Skeletal muscle cell (primary cell): ENCODE measurements around the gene LBX1.

Experiments
- DNase-seq: peaks from one replicate; pipeline ENCODE4 v3.0.0-alpha.2; 2010; ENCODE audit warnings: low read depth
- H3K4me3 ChIP-seq: 2 replicates; pipeline ENCODE4 v1.5.1; 2011; ENCODE audit warnings: low read depth, mild to moderate bottlenecking, control low read depth, low read length, moderate library complexity

Gene LBX1

DNA sequence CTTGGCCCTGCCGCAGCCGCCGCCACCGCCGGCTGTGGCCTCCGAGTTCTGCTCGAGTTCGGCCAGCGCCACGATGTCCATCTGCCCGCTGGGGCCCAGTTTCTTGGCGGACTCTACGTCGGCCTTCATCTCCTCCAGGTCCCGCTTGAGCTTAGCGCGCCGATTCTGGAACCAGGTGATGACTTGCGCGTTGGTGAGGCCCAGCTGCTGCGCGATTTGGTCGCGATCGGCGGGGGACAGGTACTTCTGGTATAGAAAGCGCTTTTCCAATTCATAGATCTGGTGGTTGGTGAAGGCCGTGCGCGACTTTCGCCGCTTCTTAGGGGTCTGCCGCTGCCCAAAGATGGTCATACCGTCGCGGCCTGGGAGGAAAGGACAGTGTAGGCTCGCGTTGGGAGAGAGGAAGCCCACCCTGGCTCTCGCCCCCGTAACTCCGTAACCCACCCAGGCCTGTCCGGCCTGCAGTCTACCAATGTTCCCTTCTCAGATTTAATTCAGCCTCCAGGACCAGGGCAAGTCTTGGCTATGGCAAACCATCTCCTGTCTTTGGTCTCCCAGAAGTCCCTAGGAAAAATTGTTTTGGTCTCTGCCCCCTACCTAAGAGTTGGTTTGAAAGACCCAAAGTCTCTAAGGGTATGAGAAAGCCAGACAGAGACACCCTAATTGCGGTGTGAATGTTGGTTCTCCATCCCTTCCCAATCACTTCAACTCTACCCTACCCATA is 1.7 kb downstream of the LBX1 start:
- no peak for DNase-seq
- no peak overlapping the region for H3K4me3 ChIP-seq

DNA sequence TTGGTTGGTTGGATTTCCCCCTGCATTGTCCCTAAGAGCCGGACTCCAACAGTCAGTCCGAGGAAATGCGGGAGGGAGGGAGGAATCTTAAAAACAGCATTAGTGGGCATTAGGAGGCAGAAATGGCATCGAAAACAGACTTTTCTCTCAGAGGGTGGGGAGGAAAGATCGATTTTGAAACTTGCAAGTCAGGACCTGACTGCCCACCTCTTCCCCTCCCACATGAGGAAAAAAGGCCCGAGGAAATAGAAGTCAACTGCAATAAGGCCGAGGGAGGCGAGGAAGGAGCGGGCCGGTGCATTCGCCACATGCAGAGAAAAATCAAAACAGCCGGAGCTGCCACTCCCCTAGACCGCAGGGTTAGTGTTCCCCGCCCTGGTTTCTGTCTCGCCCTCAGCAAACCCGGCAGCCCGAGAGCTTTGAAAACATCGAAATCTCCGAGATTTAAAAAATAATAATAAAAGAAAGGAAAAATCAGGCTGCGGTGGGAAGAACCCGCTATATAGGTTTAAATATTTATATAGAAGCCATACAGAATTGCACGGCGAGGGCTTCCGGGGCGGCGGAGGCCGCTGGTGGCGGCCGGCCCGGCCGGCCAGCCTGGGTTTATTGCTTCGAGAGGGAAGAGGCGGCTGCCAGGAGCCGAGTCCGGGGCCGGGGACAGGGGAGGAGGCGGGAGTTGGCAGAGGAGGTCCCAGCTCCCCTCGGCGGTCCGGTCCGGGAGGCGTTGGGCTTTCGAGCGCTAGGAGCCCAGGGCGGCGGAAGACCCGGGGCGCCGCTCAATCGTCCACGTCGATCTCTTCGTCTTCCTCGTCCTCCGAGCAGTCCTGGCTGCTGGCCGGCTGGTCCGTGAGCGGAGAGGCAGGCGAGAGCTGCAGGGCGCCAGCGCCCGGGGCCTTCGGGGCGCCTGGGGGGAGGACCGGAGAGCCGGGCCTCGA is 2.5 kb downstream of the LBX1 start:
- no peak for DNase-seq
- no peak overlapping the region for H3K4me3 ChIP-seq

DNA sequence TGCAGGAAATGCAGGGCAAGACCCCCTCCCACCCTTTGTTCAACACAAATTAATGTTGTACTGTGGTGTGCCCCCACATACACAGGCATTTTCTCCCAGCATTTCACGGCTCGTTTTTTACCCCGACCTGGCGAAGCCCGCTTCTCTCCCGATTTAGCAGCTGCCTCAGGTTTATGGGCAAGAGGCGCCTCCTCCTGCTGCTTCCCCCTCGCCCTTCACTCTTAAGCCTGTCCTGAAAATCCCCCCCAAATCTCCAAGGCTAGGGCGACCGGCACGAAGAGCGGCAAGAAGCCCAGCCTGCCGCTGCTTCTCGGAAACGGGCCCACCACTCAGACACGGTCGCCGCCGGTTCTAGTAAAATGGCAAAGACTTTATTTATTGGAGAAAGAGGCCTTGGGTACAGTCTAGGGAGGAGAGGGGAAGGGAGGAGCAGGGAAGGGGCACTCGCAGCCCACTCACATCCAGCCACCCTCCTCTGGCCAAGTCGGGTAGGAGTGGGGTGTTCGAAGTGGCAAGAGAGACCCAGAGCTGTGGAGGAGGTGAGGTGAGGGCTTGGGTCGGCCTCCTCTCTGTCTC is 3.3 kb downstream of the LBX1 start:
- no peak overlapping the region for H3K4me3 ChIP-seq

DNA sequence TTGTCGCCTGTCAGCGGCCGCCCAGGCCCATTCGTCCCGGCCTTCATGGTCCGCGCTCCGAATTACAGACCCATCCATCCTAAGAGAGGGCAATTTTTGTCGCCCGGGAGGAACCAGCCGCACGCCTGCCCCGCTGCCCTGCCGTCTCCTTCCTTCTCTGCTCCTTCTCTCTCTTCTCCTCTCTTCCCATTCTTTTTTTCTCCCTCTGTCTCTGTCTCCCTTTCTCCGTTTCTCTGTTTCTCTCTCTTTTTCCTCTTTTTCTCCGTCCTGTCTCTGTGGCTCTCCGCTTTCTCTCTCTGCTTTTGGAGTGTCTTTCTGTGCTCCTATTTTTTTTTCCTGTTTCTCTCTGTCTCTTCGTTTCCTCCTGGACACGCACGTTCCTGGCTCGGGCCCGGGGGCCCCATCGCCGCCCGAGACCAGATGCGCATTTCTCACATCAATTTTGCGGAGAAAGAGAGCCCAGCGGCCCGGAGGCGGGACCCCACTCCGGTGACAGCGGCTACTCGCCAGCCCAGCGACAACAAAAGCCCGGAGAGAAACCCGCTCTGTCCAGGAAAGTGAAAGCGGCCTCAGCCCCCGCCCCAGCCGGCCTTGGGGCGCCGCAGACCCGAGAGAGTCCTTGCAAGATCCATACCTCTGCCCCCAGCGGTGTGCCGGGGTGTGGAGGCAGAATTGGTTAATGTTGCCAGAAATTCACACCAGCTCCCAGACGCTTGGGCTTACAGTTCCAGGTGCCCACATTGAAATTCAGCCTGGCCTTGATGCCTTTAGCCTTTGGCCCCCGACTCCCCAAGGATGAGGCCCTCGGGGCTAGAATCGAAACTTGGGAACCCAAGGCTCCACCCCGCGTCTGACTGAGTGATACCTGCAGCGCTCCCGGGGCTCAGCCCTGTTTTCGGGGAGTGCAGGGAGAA is 4.1 kb downstream of the LBX1 start:
- DNase-seq = no peak
- H3K4me3 ChIP-seq = peak overlapping the region; percentile 11

More for the DNA sequence above, 3.3 kb downstream of the LBX1 start:
- DNase-seq = no peak

DNA sequence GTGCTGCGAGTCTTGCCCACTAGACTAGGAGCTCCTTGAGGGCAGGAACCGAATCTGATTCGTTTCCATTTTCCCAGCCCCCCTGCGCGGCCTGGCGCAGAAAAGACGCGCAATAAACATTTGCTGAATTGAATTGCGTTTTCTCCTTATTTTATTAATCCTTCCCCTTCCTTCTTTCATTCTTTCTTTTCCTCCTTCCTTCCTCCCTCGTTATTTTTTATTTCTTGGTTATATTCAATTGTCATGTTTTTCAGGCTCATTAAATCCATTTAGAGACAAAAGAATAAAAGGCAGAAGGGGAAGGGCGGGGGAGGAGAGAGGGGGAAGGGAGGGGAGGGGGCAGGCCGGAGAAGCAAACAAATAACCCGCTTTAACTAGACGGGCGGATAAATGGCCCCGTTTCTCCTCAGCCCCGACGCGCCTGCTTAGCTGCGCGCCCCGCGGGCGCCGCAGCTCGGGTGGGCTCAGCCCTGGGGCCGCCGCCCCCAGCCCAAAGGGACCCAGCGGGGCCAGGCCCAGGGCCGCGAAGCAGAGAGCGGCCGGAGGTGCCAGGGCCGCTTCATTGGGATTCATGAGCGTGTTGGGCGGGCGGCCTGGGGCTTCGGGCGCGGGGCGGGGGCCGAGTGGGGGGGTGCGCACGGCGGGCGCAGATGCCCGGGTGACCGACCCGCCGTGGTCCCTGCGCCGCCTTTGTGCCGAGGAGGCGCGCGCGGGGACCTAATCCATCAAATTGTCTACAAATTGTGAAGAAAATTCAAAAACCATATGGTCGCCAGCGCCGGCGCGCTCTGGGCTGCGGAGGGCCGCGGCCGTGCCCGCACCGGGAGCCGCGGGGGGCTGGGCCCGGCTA is 5.0 kb downstream of the LBX1 start:
- DNase-seq = no peak
- no peak overlapping the region for H3K4me3 ChIP-seq

DNA sequence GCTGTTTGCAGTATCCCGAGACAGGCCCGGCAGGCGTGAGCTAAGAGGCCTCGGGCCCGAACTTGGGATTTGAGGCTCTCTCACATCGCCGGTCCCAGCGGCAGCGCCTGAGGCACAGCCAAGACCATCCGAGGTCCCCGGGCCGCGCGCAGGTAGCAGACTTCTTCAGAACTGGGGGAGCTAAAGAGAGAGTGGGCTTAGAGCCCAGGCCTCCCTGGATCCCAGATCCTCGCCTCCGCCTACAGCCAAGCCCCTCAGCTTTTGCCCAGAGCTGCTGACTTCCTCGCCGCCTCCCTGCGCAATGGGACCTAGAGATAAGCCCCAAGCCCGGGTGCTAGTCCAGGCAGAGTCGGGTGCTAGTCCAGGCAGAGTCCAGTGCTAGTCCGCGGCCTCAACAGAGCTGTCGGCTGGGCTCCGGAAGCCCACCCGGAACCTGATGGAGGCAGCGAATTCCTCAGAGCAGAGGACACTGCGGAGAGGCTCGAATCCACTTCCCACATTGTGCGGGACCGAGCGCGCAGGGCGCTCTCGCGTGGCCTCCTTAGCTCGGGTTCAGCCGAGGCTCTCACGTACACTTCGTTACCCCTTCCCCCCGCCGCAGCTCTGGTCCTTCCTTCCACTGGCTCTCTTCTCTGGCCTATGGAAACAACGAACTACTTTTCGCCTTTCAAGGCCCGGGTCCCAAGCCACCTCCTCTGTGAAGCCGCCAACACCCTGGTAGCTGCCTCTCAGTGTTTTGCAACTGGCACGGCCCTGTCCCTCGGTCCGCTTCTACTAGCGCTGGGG is 5.8 kb downstream of the LBX1 start:
- no peak overlapping the region for H3K4me3 ChIP-seq
- no peak for DNase-seq

DNA sequence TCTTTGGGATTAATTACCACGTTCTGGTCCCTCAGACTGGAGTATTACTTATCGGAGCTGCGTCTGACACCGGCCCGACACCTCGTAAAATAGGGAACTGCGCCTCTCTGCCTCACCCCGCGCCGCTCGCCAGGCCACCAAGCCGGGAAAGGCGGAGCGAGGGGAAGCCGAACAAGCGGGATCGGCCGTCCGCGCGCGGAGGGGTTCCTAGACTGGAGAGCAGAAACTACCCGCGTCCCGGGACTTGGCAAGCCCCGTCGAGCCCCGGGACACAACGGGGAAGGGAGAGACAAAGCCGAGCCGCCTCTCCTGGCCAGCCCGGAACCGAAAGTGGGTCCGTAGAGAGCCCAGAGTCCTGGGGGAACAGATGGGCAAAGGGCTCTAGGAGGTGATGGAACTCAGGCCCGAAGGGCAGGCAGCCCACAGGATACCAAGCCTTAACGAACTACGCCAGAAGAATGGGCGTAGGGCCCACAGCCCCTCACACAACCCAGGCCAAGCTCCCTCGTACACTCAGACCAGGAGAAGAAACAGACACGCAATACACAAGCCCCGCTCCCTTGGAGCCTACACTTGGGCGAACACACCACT is 6.5 kb downstream of the LBX1 start:
- H3K4me3 ChIP-seq = no peak overlapping the region
- DNase-seq = no peak

DNA sequence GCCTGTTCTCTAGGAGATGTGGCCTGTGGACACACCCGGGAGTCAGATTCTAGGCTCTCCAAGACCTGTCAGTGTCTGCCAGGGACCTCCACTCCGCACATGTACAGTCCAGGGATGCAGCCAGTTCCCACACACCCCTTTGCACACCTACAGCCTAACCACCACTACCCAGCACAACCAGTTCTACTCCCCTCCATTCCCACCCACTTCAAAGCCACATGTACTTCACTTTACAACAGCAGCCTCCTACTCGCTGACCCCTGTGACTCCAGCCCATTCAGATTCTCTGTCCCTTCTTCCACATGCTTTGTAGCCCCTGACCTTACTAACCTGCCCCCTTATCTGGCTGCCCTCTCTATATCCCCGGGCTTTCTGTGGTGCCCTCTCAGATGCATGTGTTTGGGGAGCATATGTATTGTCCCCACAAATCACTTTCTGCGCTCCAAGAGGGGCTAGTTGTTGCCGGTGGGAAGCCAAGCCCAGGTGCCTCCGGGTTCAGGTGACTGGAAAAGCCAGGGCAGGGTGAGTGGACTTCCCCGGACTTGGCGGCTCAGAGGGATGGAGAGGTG is 7.2 kb downstream of the LBX1 start:
- DNase-seq = no peak

DNA sequence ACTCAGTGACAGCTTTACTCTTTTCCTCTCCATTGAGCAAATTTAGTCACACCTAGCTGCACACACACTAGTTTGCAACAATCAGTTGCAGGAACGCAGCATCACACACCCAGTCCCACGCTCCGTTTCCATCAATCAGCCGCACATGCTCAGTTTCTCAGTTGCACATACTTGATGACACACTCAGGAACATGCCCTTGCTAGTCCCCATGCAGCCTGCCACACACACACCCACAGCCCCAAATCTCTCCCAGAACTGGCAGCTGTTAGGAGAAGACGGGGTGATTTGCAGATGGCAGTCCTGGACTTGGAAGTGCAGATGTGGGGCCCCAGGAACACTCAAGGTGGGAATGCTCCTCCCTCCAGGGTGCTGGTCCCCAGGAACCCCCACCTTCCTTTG is 7.7 kb downstream of the LBX1 start:
- H3K4me3 ChIP-seq = no peak overlapping the region
- no peak for DNase-seq

More for the DNA sequence above, 7.2 kb downstream of the LBX1 start:
- H3K4me3 ChIP-seq = no peak overlapping the region

DNA sequence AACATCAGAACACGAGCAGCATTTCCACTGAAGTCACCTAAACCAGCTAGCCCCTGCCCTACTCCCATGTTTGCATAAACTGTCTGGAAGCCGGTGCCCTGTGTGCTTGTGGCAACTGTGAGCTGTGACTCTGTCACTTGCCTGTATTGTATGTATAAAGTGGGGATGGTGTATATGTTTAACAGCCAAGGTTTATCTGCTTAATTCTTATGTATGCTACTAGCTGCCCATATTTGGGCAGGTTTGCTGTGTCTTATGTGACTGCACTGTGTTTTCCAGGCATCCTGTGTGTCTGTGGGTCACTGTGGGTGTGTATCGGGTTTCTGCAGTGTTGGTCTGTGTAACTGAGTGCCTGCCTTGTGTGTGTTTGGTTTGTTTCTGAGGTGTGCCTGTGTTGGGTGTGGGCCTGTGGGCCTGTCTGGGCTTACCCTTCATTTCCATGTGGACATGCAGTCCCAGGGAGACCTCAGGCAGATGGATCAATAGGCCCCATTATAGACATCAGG is 9.3 kb downstream of the LBX1 start:
- H3K4me3 ChIP-seq = no peak overlapping the region
- DNase-seq = no peak

DNA sequence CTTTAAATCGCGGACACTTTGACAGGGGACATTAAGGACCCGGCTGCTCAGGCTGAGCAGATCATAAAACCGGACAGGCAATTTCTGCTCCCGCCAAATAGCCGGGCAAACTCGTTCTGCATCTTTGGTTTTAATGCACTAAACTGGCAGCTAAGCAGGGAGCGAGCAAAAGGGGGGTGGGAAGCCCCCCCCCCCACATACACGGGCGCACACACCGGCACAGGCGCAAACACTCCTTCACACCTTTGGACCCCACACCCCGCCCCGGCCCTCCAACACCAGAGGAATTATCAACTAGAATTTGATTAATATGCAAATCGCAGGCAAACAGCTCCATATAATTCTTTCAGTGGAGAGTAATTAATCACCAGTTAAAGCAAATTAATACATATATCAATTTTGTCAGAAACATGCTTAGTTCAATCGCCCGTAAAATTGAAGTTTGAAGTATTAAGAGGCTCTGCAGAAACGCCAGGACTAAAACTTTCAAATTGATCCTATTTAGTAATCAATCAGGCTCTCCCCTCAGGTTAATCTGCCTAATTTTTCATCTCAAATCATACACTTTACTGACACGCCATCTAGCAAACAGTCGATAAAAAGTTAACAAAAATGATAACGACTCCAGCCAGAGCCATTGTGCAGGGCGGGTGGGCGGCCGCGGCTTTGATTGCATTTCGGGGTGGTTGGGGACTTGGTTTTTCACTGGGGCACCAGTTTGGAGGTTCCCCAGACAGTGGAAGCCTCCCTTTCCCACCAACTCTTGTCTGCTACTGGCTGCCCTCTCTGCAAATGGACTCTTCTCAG is 9.9 kb downstream of the LBX1 start:
- H3K4me3 ChIP-seq = no peak overlapping the region
- DNase-seq = no peak

DNA sequence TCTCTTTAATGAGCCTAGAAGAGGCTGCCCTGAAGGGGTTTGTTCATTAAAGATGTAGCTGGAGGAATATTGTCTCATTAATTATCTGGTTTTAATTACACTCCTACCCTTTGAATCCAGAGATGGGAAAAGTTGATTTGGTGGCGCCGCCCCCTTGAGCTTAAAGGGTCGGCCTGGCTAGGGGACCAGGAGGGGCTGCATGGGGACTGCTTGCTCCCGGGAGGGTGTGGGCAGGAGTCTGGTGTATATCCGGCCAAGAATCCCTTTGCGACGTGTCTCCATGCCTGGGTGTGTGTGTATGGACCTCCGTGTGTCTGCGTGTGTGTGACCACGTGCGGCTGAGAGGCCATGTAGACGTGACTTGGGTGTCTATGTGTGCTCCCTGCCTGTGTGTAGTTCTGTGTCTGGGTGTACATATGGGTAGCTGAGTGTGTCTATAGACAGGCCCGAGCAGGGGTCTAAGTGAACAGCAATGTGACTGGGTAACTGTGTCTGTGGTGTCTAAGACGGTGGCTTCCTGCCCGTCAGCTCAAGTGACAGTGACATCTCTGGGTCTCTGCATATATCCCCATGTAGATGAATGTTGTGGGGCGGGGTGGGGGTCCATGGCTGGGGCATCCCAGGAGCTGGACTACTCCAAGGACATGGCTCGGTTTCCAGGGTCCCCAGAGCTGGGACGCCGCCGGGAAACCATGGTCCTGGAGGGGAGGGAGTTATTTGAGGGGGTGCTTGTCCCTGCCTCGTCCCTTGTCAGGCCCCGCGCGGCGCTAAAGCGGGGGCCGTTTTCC is 10.7 kb downstream of the LBX1 start:
- DNase-seq = no peak
- H3K4me3 ChIP-seq = no peak overlapping the region

DNA sequence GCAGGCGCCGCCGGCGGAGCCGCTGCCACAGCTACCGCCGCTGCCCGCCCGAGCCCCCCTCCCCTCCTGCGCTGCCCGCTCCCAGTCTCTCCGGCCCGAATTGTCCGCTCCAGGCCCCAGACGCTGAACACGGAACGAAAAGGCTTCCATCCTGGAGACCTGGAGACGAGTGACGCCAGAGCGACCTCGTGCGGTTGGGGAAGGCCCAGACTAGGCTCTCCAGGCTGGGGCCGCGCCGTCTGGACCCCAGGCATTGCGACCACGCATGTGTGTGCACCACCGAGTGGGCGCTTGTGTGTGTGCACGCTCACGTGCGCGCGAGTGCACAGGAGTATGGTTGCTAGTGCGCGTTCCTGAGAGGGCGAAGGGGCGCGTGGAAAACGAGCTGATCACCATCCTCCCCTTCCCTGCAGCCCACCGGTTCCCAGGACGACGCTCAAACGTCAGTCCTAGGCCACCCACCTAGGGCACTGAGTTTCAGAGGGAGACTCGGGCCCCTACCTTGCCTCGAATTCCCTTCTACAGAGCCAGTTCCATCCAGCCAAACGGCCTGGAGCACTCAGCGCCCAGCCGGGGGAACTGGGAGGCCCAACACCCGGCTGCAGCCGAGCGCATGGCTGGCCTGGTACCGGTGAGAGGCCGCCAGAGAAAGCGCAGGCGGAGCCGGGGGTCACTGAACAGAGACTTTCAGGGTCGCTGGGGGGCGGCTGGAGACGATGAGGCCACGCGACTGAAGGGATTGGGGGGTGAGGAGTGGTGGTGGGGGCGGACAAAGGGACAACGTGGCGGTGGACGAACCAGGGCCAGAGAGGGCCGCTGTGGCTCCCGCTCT is 11.6 kb downstream of the LBX1 start:
- H3K4me3 ChIP-seq = no peak overlapping the region
- no peak for DNase-seq

DNA sequence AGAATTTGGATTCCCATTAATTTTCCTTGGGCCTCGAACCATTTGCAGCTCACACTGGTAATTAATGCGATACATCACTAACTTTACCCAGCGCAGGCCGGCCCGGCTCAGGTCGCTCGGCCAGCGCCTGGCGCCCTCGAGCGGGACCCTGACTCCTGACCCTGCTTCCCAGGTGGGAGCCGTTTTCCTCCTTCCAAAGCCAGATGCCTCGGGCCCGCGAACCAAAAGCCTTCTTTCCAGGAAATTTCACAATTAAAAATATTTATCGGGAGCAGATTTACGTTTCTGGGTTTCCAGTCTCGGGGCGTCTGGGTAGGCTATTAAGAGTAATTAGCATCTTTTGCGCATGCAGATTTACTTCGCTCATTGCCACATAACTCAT is 12.2 kb downstream of the LBX1 start:
- no peak overlapping the region for H3K4me3 ChIP-seq
- DNase-seq = no peak
